ENCODE measurements around the gene ADCY1. TPM values are rescaled to one million over a fixed set of nuclear protein-coding genes. Genes with fewer than 3 reads are reported as not detected.

ADCY1 gene
- total RNA-seq, 2 experiments from 2014 or later: 0.02 to 0.07 TPM

GRCh38 chr7:45645141-45645969 is 71.2 kb downstream of the ADCY1 start:
- peaks cover 3% of the 10 kb centered on the region for H3K27me3 Mint-ChIP-seq
- TF ChIP-seq CTCF (IDR thresholded peaks at IDR 0.05): no peak
- DNase-seq (no peak), ATAC-seq (no peak)
- no peak overlapping the region for H3K27ac Mint-ChIP-seq
- H3K9me3 Mint-ChIP-seq: no peaks in the 10 kb centered on the region
- no peak overlapping the region for H3K4me3 Mint-ChIP-seq
- H3K4me1 Mint-ChIP-seq (ENCODE audit: low read depth): no peaks in the 10 kb centered on the region
- intact Hi-C loops (cut with micrococcal nuclease): no loop called here
- no peaks in the 10 kb centered on the region for H3K36me3 Mint-ChIP-seq (ENCODE audit: low read depth)
- CTCF ChIA-PET: interaction anchor here (0.6 to 1.1 kb wide), 2 partner anchors 18 to 47 kb away, joined by 3 read pairs; no protein-coding TSS in a partner anchor
- POLR2A ChIA-PET: no interaction called here

DNA sequence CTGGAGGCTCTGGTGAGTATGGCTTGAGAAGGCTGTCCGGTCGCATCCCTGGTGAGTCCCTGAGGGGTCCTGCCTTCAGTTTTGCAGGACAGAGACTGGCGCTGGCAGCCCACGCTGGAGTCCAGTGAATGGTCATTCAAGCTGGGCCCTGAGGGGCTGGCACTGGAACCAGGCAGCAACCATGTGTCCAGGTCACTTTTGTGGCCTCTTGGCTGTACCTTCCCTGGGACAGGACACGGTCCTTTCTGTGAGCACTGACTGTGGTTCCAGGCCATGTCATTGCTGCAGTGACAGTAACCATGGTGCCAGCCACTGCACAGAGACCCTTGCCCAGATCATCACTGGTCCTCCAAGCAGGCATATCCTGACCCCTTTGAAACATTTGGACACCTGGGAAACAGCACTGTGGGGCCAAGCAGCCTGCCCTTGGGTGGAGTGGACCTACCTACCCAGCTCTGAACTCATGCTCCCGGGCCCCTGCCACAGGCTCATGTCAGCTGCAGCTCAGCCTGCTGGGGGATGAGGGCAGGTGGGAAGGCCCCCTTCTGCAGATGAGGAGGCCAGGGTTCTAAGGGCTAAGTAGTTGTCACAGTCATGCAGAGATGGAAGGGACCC is 72.1 kb downstream of the ADCY1 start:
- intact Hi-C loops (cut with micrococcal nuclease): no loop called here
- H3K9me3 Mint-ChIP-seq: no peaks in the 10 kb centered on the region
- H3K4me1 Mint-ChIP-seq (ENCODE audit: low read depth): no peaks in the 10 kb centered on the region
- H3K36me3 Mint-ChIP-seq (ENCODE audit: low read depth): no peaks in the 10 kb centered on the region
- H3K27ac Mint-ChIP-seq: no peak overlapping the region
- DNase-seq (no peak), ATAC-seq (no peak)
- POLR2A ChIA-PET: no interaction called here
- H3K27me3 Mint-ChIP-seq: peaks cover under 1% of the 10 kb centered on the region
- no peak for TF ChIP-seq CTCF (IDR thresholded peaks at IDR 0.05)
- H3K4me3 Mint-ChIP-seq: no peak overlapping the region
- CTCF ChIA-PET: interaction anchor here (0.6 kb wide), 1 partner anchor 48 kb away, joined by 3 read pairs; no protein-coding TSS in a partner anchor

GRCh38 chr7:45646996-45647825 is 73.0 kb downstream of the ADCY1 start:
- Mint-ChIP-seq H3K27ac (no peak overlapping the region), H3K4me3 (no peak overlapping the region), H3K27me3 (no peaks in the 10 kb centered on the region), H3K9me3 (no peaks in the 10 kb centered on the region), H3K36me3 (ENCODE audit: low read depth) (no peaks in the 10 kb centered on the region), H3K4me1 (ENCODE audit: low read depth) (no peaks in the 10 kb centered on the region)
- ChIA-PET POLR2A (no interaction called here), CTCF (no interaction called here)
- intact Hi-C loops (cut with micrococcal nuclease): no loop called here
- no peak for TF ChIP-seq CTCF (IDR thresholded peaks at IDR 0.05)
- no peak for ATAC-seq
- DNase-seq: no peak

- no peaks in the 10 kb centered on the region for H3K36me3 Mint-ChIP-seq (ENCODE audit: low read depth)
Measured at GRCh38 chr7:45647967-45648670, 74.0 kb downstream of the ADCY1 start.

More at GRCh38 chr7:45647967-45648670, 74.0 kb downstream of the ADCY1 start:
- ChIA-PET POLR2A (no interaction called here), CTCF (no interaction called here)
- no peak overlapping the region for H3K4me3 Mint-ChIP-seq
- DNase-seq: no peak
- no peak overlapping the region for H3K27ac Mint-ChIP-seq
- H3K4me1 Mint-ChIP-seq (ENCODE audit: low read depth): no peaks in the 10 kb centered on the region
- intact Hi-C loops (cut with micrococcal nuclease): no loop called here
- no peak for TF ChIP-seq CTCF (IDR thresholded peaks at IDR 0.05)
- H3K9me3 Mint-ChIP-seq: no peaks in the 10 kb centered on the region
- no peak for ATAC-seq
- no peaks in the 10 kb centered on the region for H3K27me3 Mint-ChIP-seq
